Esophagus squamous epithelium (tissue), 4 donors: Measurements from ENCODE around the gene KIF26A.

ENCODE experiments used
- CTCF ChIP-seq, 6 experiments: fragments of 450-650 bp in 4 of 6; fragments of 200-600 bp in 2 of 6; sonication (generic) in 2 of 6; IDR thresholded peaks; one replicate each; pipeline ENCODE4 v1.5.1; 2016 to 2019; ENCODE audit warnings: antibody characterized with exemption in 6 of 6, mild to moderate bottlenecking in 4 of 6, moderate library complexity in 4 of 6
- POLR2A ChIP-seq, 4 donors: fragments of 450-650 bp; IDR thresholded peaks; one replicate each; pipeline ENCODE4 v1.6.1; 2017; ENCODE audit warnings: antibody characterized with exemption in 4 of 4, mild to moderate bottlenecking in 4 of 4, moderate library complexity in 3 of 4

GRCh38 chr14:104228221-104228620 lies 89.8 kb downstream of the KIF26A start:
- no peak for TF ChIP-seq POLR2A (IDR thresholded peaks at IDR 0.05)
- no peak for TF ChIP-seq CTCF (IDR thresholded peaks at IDR 0.05)
